HepG2 (cell line): ENCODE measurements around the gene NGDN.

ENCODE experiments used
- CEBPZ ChIP-seq: IDR thresholded peaks from 2 replicates; pipeline ENCODE4 v1.6.1; 2012; ENCODE audit warnings: low read length, improper control_type of control experiment
- FOXP1 ChIP-seq, 2 experiments: fragments of 450-650 bp in 1 of 2; IDR thresholded peaks; 2 replicates each; pipeline ENCODE4 v1.6.1; 2017 to 2018; ENCODE audit warnings: antibody characterized with exemption in 1 of 2
- MYC ChIP-seq: sonication (generic); formaldehyde crosslinking; IDR thresholded peaks from 2 replicates; pipeline ENCODE4 v1.9.0; 2021; ENCODE audit warnings: missing genetic modification reagents, borderline replicate concordance
- ZNF124 ChIP-seq: sonication (generic); formaldehyde crosslinking; IDR thresholded peaks from 2 replicates; pipeline ENCODE4 v1.4.0; 2020; ENCODE audit warnings: missing genetic modification reagents
- ZNF362 ChIP-seq: sonication (generic); formaldehyde crosslinking; IDR thresholded peaks from 2 replicates; pipeline ENCODE4 v1.4.0; 2020; ENCODE audit warnings: missing genetic modification reagents, mild to moderate bottlenecking, borderline replicate concordance
- ZNF558 ChIP-seq: sonication (generic); formaldehyde crosslinking; IDR thresholded peaks from 2 replicates; pipeline ENCODE4 v1.9.0; 2022; ENCODE audit warnings: mild to moderate bottlenecking, missing genetic modification reagents, borderline replicate concordance
- TF ChIP-seq, protein P1 (sequence below): IDR thresholded peaks from 2 replicates; pipeline ENCODE4 v1.6.1; 2016

- TF ChIP-seq CEBPZ (no peak), ZNF558 (CRISPR knock-in tag) (no peak), FOXP1 (IDR thresholded peaks at IDR 0.05) (no peak), FOXP1 (CRISPR knock-in tag; IDR thresholded peaks at IDR 0.05) (no peak), ZNF124 (CRISPR knock-in tag) (no peak), MYC (no peak), ZNF362 (CRISPR knock-in tag) (no peak)
- TF ChIP-seq, protein P1, sequence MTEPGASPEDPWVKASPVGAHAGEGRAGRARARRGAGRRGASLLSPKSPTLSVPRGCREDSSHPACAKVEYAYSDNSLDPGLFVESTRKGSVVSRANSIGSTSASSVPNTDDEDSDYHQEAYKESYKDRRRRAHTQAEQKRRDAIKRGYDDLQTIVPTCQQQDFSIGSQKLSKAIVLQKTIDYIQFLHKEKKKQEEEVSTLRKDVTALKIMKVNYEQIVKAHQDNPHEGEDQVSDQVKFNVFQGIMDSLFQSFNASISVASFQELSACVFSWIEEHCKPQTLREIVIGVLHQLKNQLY (CRISPR knock-in tag), result no peak
Measured at GRCh38 chr14:23423657-23424056, 45.8 kb upstream of the NGDN start.
